DOHH2 (cell line): Measurements from ENCODE around the gene TP53AIP1.

Experiments
- CTCF ChIP-seq: fragments of 200-600 bp; sonication (generic); IDR thresholded peaks from one replicate; pipeline ENCODE4 v1.5.1; 2014; ENCODE audit warnings: antibody characterized with exemption, mild to moderate bottlenecking, low read depth, low read length; ENCODE audit not compliant: poor library complexity, severe bottlenecking
- EZH2phosphoT487 ChIP-seq: fragments of 200-600 bp; sonication (generic); IDR thresholded peaks from 2 replicates; pipeline ENCODE4 v1.6.1; 2017; ENCODE audit warnings: borderline replicate concordance, mild to moderate bottlenecking, antibody characterized with exemption, low read length, moderate library complexity, mixed read lengths

- TF ChIP-seq CTCF = no peak
- no peak for TF ChIP-seq EZH2phosphoT487
Observed at GRCh38 chr11:128967578-128967977, 24.9 kb upstream of the TP53AIP1 start.
